ENCODE data around the gene ARFGEF2. TPM values are rescaled to one million over a fixed set of nuclear protein-coding genes. Genes with fewer than 3 reads are reported as not detected.

Gene ARFGEF2
- total RNA-seq, 1 experiment from 2014 or later: 22.2 TPM

DNA sequence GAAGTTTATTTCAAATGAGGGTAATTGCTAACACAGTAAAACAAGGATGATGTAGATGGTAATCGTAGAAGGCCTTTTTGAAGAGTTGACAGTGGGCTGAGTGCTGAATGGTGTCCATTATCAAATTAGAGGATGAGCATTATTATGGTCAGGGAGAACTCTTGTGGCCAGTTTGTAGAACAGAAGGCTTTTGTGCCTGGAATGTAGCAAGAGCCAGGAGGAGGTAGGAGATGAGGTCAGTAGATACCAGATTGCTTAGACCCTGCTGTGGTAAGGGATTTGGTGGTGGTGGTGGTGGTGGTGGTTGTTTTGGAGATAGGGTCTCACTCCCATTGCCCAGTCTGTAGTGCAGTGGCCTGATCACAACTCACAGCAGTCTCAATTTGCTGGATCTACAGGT is 130.8 kb downstream of the ARFGEF2 start:
- Histone ChIP-seq H3K4me2 (ENCODE audit: low read length) (no peak overlapping the region), H3K9me2 (ENCODE audit: insufficient read depth) (no peaks in the 10 kb centered on the region), H3K9me3 (ENCODE audit: control insufficient read depth in 1 of 2, insufficient read depth in 1 of 2, low read depth in 1 of 2, low read length in 2 of 2) (no peaks in the 10 kb centered on the region), H4K20me1 (ENCODE audit: insufficient read depth) (peaks cover 63% of the 10 kb centered on the region), H3K4me1 (ENCODE audit: control insufficient read depth in 1 of 2, insufficient read depth in 2 of 2, low read length in 2 of 2) (peaks cover 12 to 14% of the 10 kb centered on the region in 2 experiments), H3K4me3 (replicated peaks in 1 of 2; ENCODE audit: low read depth in 1 of 2, low read length in 2 of 2) (no peak overlapping the region), H3K36me3 (ENCODE audit: control insufficient read depth in 1 of 2, insufficient read depth in 2 of 2, low read length in 2 of 2) (peaks cover 2 to 42% of the 10 kb centered on the region in 2 experiments; a peak in 3 of 4 replicates), H3K9ac (ENCODE audit: low read length) (no peak overlapping the region), H2AFZ (ENCODE audit: low read depth, low read length, poor library complexity, severe bottlenecking) (no peak overlapping the region), H3K79me2 (ENCODE audit: insufficient read depth, low read length) (peaks cover 100% of the 10 kb centered on the region), H3K27me3 (ENCODE audit: insufficient read depth, low read length) (no peaks in the 10 kb centered on the region), H3K27ac (ENCODE audit: low read depth, low read length) (no peak overlapping the region)
- intact Hi-C loops (cut with micrococcal nuclease): no loop called here
- no peak for DNase-seq (ENCODE audit: low read depth, low spot score)
- peak; percentile 52; the same call in 1 of the 2 replicates for ATAC-seq
- CTCF ChIA-PET: no interaction called here
- POLR2A ChIA-PET: no interaction called here
- TF ChIP-seq SRF (IDR thresholded peaks at IDR 0.05; ENCODE audit: low read depth) (no peak), EZH2phosphoT487 (IDR thresholded peaks at IDR 0.05; ENCODE audit: borderline replicate concordance) (no peak), CTCF (IDR thresholded peaks at IDR 0.05 in 2 of 3, conservative IDR thresholded peaks at IDR 0.05 in 1 of 3; ENCODE audit: borderline replicate concordance in 1 of 3, insufficient read depth in 1 of 3, low read depth in 2 of 3, low read length in 2 of 3) (no peak), SIN3A (IDR thresholded peaks at IDR 0.05; ENCODE audit: low read depth) (no peak)
- no TSS peak for BruUV-seq (replicated peaks)
- RAD21 ChIA-PET (ENCODE audit: low non-redundant PET in 1 of 2, low total read pairs in 2 of 2, uncharacterized antibody in 2 of 2, unreplicated experiment in 2 of 2): no interaction called here

DNA sequence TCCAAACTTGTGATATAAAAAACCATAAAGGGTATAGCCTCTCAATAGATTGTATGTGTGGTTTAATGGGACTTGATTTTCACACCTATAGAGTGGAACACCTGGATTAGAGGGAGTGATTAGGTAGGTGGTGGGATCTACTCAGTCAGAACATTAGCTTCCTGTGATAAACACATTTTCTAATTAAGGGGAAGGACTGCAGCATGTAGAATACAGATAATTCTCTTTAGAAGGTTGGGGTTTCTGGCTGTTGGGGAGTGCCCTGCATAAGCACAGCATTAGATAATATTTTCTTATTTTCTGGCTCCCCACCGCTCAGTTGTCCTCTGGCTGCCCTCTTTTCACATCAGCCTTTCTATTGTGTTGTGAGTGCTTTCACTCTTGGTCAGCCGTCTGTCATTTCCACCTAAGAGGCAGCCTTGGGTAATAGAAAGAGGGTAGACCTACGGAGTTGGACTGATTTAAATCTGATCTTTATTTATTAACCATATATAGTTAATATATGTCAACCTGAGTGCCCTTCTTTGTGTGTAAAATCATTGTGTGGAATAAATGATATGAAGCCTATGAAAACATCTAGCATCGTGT is 132.6 kb downstream of the ARFGEF2 start:
- Histone ChIP-seq H3K27me3 (ENCODE audit: insufficient read depth, low read length) (no peaks in the 10 kb centered on the region), H3K9ac (ENCODE audit: low read length) (no peak overlapping the region), H3K9me3 (ENCODE audit: control insufficient read depth in 1 of 2, insufficient read depth in 1 of 2, low read depth in 1 of 2, low read length in 2 of 2) (no peaks in the 10 kb centered on the region), H2AFZ (ENCODE audit: low read depth, low read length, poor library complexity, severe bottlenecking) (no peak overlapping the region), H3K79me2 (ENCODE audit: insufficient read depth, low read length) (peaks cover 100% of the 10 kb centered on the region), H3K4me1 (ENCODE audit: control insufficient read depth in 1 of 2, insufficient read depth in 2 of 2, low read length in 2 of 2) (no peaks in the 10 kb centered on the region; a peak in 1 of 4 replicates), H4K20me1 (ENCODE audit: insufficient read depth) (peaks cover 59% of the 10 kb centered on the region), H3K9me2 (ENCODE audit: insufficient read depth) (no peaks in the 10 kb centered on the region), H3K36me3 (ENCODE audit: control insufficient read depth in 1 of 2, insufficient read depth in 2 of 2, low read length in 2 of 2) (peaks cover 6 to 39% of the 10 kb centered on the region in 2 experiments), H3K27ac (ENCODE audit: low read depth, low read length) (no peak overlapping the region), H3K4me3 (replicated peaks in 1 of 2; ENCODE audit: low read depth in 1 of 2, low read length in 2 of 2) (no peak overlapping the region), H3K4me2 (ENCODE audit: low read length) (no peak overlapping the region)
- CTCF ChIA-PET: no interaction called here
- DNase-seq (ENCODE audit: low read depth, low spot score): no peak
- BruUV-seq (replicated peaks): no TSS peak
- RAD21 ChIA-PET (ENCODE audit: low non-redundant PET in 1 of 2, low total read pairs in 2 of 2, uncharacterized antibody in 2 of 2, unreplicated experiment in 2 of 2): no interaction called here
- no peak for ATAC-seq
- intact Hi-C loops (cut with micrococcal nuclease): no loop called here
- POLR2A ChIA-PET: no interaction called here
- no peak for TF ChIP-seq ZBTB33 (IDR thresholded peaks at IDR 0.05; ENCODE audit: extremely low read depth, insufficient replicate concordance, low read length)
- TF ChIP-seq CBX3 (IDR thresholded peaks at IDR 0.05; ENCODE audit: low read depth): no peak
- no peak for TF ChIP-seq SP1 (IDR thresholded peaks at IDR 0.05; ENCODE audit: low read depth)
- no peak for TF ChIP-seq RAD21 (IDR thresholded peaks at IDR 0.05; ENCODE audit: low read depth)
- TF ChIP-seq YY1 (IDR thresholded peaks at IDR 0.05; ENCODE audit: extremely low read depth, insufficient replicate concordance, low read depth, low read length): no peak
- no peak for TF ChIP-seq ZNF274 (IDR thresholded peaks at IDR 0.05; ENCODE audit: low read depth, low read length)
- TF ChIP-seq POLR2AphosphoS5 (IDR thresholded peaks at IDR 0.05; ENCODE audit: low read depth, low read length): no peak
- TF ChIP-seq CTCF (IDR thresholded peaks at IDR 0.05 in 2 of 3, conservative IDR thresholded peaks at IDR 0.05 in 1 of 3; ENCODE audit: borderline replicate concordance in 1 of 3, insufficient read depth in 1 of 3, low read depth in 2 of 3, low read length in 2 of 3): no peak
- TF ChIP-seq CEBPB (IDR thresholded peaks at IDR 0.05; ENCODE audit: low read depth): no peak
- TF ChIP-seq SIN3A (IDR thresholded peaks at IDR 0.05; ENCODE audit: low read depth): no peak
- TF ChIP-seq TCF7L2 (IDR thresholded peaks at IDR 0.05; ENCODE audit: borderline replicate concordance, extremely low read depth, insufficient read depth, insufficient read length): no peak
